HCT116 (cell line): ENCODE data around the gene ZMYND10.

Experiments
- CTCF ChIP-seq, 3 experiments: fragments of 200-600 bp in 1 of 3; sonication (generic) in 1 of 3; IDR thresholded peaks in 2 of 3; conservative IDR thresholded peaks in 1 of 3; 2 replicates each; pipeline ENCODE4 v1.5.1; 2012 to 2017; ENCODE audit warnings: low read depth in 2 of 3, low read length in 2 of 3, antibody characterized with exemption in 1 of 3, borderline replicate concordance in 1 of 3, control low read depth in 1 of 3, mild to moderate bottlenecking in 1 of 3, mixed read lengths in 1 of 3, mixed run types in 1 of 3, moderate library complexity in 1 of 3; ENCODE audit not compliant: insufficient read depth in 1 of 3
- EZH2 ChIP-seq: fragments of 200-600 bp; sonication (generic); IDR thresholded peaks from 2 replicates; pipeline ENCODE4 v1.6.1; 2017; ENCODE audit warnings: antibody characterized with exemption, mixed run types
- FOSL1 ChIP-seq: IDR thresholded peaks from 2 replicates; pipeline ENCODE4 v1.6.1; 2012; ENCODE audit warnings: low read depth
- MAX ChIP-seq: IDR thresholded peaks from 2 replicates; pipeline ENCODE4 v1.6.1; 2012
- POLR2A ChIP-seq: IDR thresholded peaks from 2 replicates; pipeline ENCODE4 v1.7.0; 2011; ENCODE audit warnings: borderline replicate concordance; ENCODE audit not compliant: insufficient read depth, insufficient read length; ENCODE audit errors: extremely low read depth
- POLR2AphosphoS5 ChIP-seq: IDR thresholded peaks from 2 replicates; pipeline ENCODE4 v1.6.1; 2011; ENCODE audit warnings: mild to moderate bottlenecking, low read depth, low read length, moderate library complexity
- REST ChIP-seq: IDR thresholded peaks from 2 replicates; pipeline ENCODE4 v1.6.1; 2012; ENCODE audit warnings: low read depth

GRCh38 chr3:50371133-50371685 lies 25.7 kb upstream of the ZMYND10 start:
- TF ChIP-seq POLR2A, result no peak
- no peak for TF ChIP-seq EZH2
- TF ChIP-seq CTCF (IDR thresholded peaks at IDR 0.05 in 2 of 3, conservative IDR thresholded peaks at IDR 0.05 in 1 of 3; ENCODE audit: borderline replicate concordance in 1 of 3, insufficient read depth in 1 of 3, low read depth in 2 of 3, low read length in 2 of 3), result no peak
- TF ChIP-seq POLR2AphosphoS5, result no peak
- no peak for TF ChIP-seq REST
- no peak for TF ChIP-seq FOSL1
- TF ChIP-seq MAX, result no peak
